HUES64 (cell line): ENCODE data around the gene PRM3.
"Not testable (repeated sequence)": the region's sequence is repeated elsewhere in the genome, so short reads cannot be mapped to it uniquely, and the experiment has no call there.

ENCODE experiments used
- H3K27ac ChIP-seq: 2 replicates; pipeline ENCODE4 v1.7.0; 2013; ENCODE audit warnings: low read depth, low read length, inconsistent platforms
- H3K27me3 ChIP-seq: 2 replicates; pipeline ENCODE4 v1.6.1; 2013; ENCODE audit warnings: mild to moderate bottlenecking, low read length; ENCODE audit not compliant: insufficient read depth
- H3K36me3 ChIP-seq: 2 replicates; pipeline ENCODE4 v1.6.1; 2013; ENCODE audit warnings: mild to moderate bottlenecking, low read length; ENCODE audit not compliant: insufficient read depth
- H3K4me1 ChIP-seq: 2 replicates; pipeline ENCODE4 v1.6.1; 2013; ENCODE audit warnings: mild to moderate bottlenecking, low read length, moderate library complexity; ENCODE audit not compliant: insufficient read depth
- H3K4me3 ChIP-seq: 2 replicates; pipeline ENCODE4 v1.5.1; 2013; ENCODE audit warnings: mild to moderate bottlenecking, low read length, moderate library complexity
- H3K9ac ChIP-seq: 2 replicates; pipeline ENCODE4 v1.6.1; 2013; ENCODE audit warnings: mild to moderate bottlenecking, low read depth, low read length
- H3K9me3 ChIP-seq: 2 replicates; pipeline ENCODE4 v1.6.1; 2013; ENCODE audit warnings: low read depth, low read length; ENCODE audit not compliant: insufficient read depth
- WGBS: fragments of 150-250, 120-280 bp; methylation state at CpG from one replicate; pipeline ENCODE4 v1.1.7; 2013; ENCODE audit warnings: missing lambda C conversion rate; 5-methylcytosine and 5-hydroxymethylcytosine counted together

PRM3 gene

GRCh38 chr16:11291091-11291703 is 17.8 kb upstream of the PRM3 start:
- Histone ChIP-seq H3K4me1 (peaks cover 4% of the 10 kb centered on the region; the same call in 1 of the 2 replicates), H3K9me3 (no peaks in the 10 kb centered on the region), H3K9ac (no peak overlapping the region), H3K36me3 (no peaks in the 10 kb centered on the region), H3K4me3 (no peak overlapping the region), H3K27me3 (no peaks in the 10 kb centered on the region), H3K27ac (no peak overlapping the region; the same call in 1 of the 2 replicates)
- WGBS: 58% methylated on average over 10 of the region's 10 CpGs

DNA sequence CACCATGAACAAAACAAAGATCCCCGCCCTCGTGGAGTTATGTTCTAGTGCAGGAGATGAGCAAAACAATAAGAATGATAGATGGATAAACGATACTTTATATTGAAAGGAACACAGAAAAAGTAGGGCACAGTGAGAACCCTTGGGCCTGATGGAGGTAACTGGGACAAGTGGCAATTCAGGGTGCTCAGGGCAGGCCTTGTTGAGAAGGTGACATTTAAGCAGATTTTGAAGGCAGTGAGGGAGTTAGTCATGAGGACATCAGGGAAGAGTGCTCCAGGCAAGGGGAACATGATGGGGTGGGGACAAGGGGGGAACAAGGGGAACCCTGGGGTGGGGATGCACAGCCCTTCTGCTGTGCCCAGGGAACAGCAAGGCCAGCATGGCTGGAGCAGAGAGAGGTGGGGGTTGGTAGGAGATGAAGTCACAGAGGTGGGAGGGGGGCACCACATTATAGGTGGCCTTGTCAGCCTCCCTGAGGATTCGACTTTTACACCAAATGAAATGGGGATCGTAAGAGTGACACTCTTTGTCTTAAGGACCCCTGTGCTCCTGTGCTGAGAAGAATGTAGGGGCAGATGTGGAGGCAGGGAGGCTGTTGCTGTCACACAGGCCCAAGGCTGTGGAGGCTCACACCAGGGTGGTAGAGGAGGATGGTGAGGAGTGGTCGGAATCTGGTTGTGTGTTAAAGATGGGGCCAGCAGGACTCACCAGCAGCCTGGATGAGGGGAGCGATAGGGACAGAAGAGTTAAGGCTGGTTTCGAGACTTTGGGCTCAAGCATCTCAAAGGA is 16.9 kb upstream of the PRM3 start:
- no peak overlapping the region for H3K27ac ChIP-seq
- H3K4me3 ChIP-seq: no peak overlapping the region
- no peaks in the 10 kb centered on the region for H3K36me3 ChIP-seq
- peaks cover 4% of the 10 kb centered on the region; the same call in 1 of the 2 replicates for H3K4me1 ChIP-seq
- no peaks in the 10 kb centered on the region for H3K9me3 ChIP-seq
- WGBS: 91% methylated on average over 8 of the region's 8 CpGs
- no peaks in the 10 kb centered on the region for H3K27me3 ChIP-seq
- no peak overlapping the region for H3K9ac ChIP-seq

DNA sequence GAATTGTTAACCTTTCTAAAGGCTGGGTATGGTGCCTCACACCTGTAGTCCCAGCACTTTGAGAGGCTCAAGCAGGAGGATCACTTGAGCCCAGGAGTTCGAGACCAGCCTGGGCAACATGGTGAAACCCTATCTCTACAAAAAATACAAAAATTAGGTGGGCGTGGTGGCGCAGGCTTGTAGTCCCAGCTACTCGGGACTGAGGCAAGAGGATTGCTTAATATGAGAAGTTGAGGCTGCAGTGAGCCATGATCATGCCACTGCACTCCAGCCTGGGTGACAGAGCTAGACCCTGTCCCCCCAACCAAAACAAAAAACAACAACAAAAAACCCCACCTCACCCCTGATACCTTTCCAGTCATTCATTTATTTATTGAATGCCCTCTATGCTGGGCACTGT is 16.3 kb upstream of the PRM3 start:
- not testable (repeated sequence) for H3K4me1 ChIP-seq, H3K36me3 ChIP-seq, H3K9ac ChIP-seq, H3K4me3 ChIP-seq, H3K27me3 ChIP-seq, H3K9me3 ChIP-seq, H3K27ac ChIP-seq
- WGBS: 98% methylated on average over 4 of the region's 4 CpGs

GRCh38 chr16:11289202-11289601 is 15.8 kb upstream of the PRM3 start:
- H3K27ac ChIP-seq: no peak overlapping the region
- no peaks in the 10 kb centered on the region for H3K36me3 ChIP-seq
- no peak overlapping the region for H3K9ac ChIP-seq
- H3K4me1 ChIP-seq: peaks cover 4% of the 10 kb centered on the region; the same call in 1 of the 2 replicates
- no peaks in the 10 kb centered on the region for H3K27me3 ChIP-seq
- no peak overlapping the region for H3K4me3 ChIP-seq
- WGBS: 90% methylated on average over 2 of the region's 2 CpGs
- H3K9me3 ChIP-seq: no peaks in the 10 kb centered on the region

DNA sequence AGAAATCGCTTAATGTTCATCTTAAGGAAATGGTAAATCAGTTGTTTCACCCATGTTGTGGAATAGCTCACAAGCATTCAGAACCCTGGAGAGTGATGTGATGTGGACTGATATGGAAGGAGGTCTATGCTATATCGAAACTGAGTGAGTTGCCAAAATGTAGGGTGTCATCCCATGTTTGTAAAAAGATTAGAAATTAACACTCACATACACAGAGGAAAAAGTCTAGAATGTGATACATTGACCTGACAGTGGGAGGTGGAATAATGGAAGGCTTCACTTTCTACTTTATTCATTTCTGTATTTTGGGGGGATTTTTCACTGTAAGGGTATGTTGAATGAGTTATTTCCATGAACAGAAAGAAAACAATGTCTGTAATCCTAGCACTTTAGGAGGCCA is 12.4 kb upstream of the PRM3 start:
- H3K4me1 ChIP-seq: no peaks in the 10 kb centered on the region
- no peak overlapping the region for H3K4me3 ChIP-seq
- H3K27me3 ChIP-seq: no peaks in the 10 kb centered on the region
- no peaks in the 10 kb centered on the region for H3K36me3 ChIP-seq
- no peak overlapping the region for H3K27ac ChIP-seq
- no peak overlapping the region for H3K9ac ChIP-seq
- no peaks in the 10 kb centered on the region for H3K9me3 ChIP-seq
- WGBS: 96% methylated on average over 2 of the region's 2 CpGs

GRCh38 chr16:11283820-11284248 is 10.4 kb upstream of the PRM3 start:
- 87% methylated on average over 4 of the region's 4 CpGs for WGBS
- H3K27ac ChIP-seq: no peak overlapping the region
- H3K36me3 ChIP-seq: no peaks in the 10 kb centered on the region
- no peaks in the 10 kb centered on the region for H3K4me1 ChIP-seq
- H3K4me3 ChIP-seq: no peak overlapping the region
- H3K27me3 ChIP-seq: no peaks in the 10 kb centered on the region
- H3K9me3 ChIP-seq: no peaks in the 10 kb centered on the region
- H3K9ac ChIP-seq: no peak overlapping the region

GRCh38 chr16:11280616-11281522 is 7.4 kb upstream of the PRM3 start, which contains the start of gene PRM1:
TSS of gene PRM1 (minus strand) at chr16:11281330. CDS start at chr16:11281238, 92 bp downstream.
- H3K4me3 ChIP-seq: no peak within 1 kb of the TSS
- no peak within 1 kb of the TSS for H3K27ac ChIP-seq
- H3K27me3 ChIP-seq: no peaks in the 10 kb centered on the region
- H3K4me1 ChIP-seq: no peaks in the 10 kb centered on the region
- no peaks in the 10 kb centered on the region for H3K36me3 ChIP-seq
- H3K9me3 ChIP-seq: no peaks in the 10 kb centered on the region
- WGBS: 80% methylated on average over 25 of the region's 25 CpGs
- H3K9ac ChIP-seq: no peak within 1 kb of the TSS

- WGBS: 91% methylated on average over 7 of the region's 7 CpGs
- H3K9ac ChIP-seq: no peak overlapping the region
- H3K4me3 ChIP-seq: no peak overlapping the region
- no peaks in the 10 kb centered on the region for H3K9me3 ChIP-seq
- H3K27ac ChIP-seq: no peak overlapping the region
- peaks cover 2% of the 10 kb centered on the region; the same call in 1 of the 2 replicates for H3K4me1 ChIP-seq
- no peaks in the 10 kb centered on the region for H3K27me3 ChIP-seq
- no peaks in the 10 kb centered on the region for H3K36me3 ChIP-seq
Observed at GRCh38 chr16:11278681-11279628, 5.5 kb upstream of the PRM3 start.

DNA sequence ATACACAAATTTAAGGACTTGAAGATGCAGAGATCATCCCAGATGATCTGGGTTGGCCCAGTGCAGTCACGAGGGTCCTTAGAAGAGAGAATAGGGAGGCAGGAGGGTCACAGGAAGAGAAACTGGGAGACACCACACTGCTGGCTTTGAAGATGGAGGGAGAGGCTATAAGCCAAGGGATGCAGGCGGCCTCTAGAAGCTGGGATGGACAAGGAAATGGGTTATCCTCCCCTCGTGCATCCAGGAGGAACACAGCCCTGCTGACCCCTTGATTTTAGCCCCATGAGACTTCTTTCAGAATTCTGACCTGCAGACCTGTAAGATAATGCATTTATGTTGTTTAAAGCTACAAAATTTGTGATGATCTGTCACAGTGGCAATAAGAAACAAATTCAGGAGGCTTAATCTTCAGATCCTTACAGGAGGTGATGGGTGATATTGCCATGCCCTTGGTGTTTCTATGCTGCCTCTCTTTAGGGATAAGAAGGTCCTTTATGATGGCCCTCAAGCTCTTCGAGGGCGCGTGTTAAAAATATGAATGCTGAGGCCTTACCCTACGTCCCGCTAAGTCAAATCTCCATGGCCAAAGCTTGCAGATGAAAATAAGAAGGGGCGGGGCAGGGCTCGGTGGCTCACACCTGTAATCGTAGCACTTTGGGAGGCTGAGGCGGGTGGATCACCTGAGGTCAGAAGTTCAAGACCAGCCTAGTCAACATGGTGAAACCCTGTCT is 4.3 kb upstream of the PRM3 start:
- no peak overlapping the region for H3K9ac ChIP-seq
- H3K27me3 ChIP-seq: no peaks in the 10 kb centered on the region
- 95% methylated on average over 12 of the region's 12 CpGs for WGBS
- peaks cover 6% of the 10 kb centered on the region; the same call in 1 of the 2 replicates for H3K4me1 ChIP-seq
- H3K36me3 ChIP-seq: no peaks in the 10 kb centered on the region
- H3K4me3 ChIP-seq: no peak overlapping the region
- no peaks in the 10 kb centered on the region for H3K9me3 ChIP-seq
- H3K27ac ChIP-seq: no peak overlapping the region
